HG03439 (cell line): ENCODE results near the gene PIGN.
"Not testable (repeated sequence)": the region's sequence is repeated elsewhere in the genome, so short reads cannot be mapped to it uniquely, and the experiment has no call there.

ENCODE experiments used
- ATAC-seq: cut with Tn5 transposase; IDR thresholded peaks from one replicate; pipeline ENCODE4 v1.9.1; 2021; ENCODE audit warnings: mild to moderate bottlenecking, moderate library complexity; ENCODE audit not compliant: unreplicated experiment

Gene PIGN

GRCh38 chr18:62069556-62069955, 117.3 kb downstream of the PIGN start:
- ATAC-seq = no peak

- no peak for ATAC-seq
These were observed 120.6 kb downstream of the PIGN start for GRCh38 chr18:62066102-62066818.

DNA sequence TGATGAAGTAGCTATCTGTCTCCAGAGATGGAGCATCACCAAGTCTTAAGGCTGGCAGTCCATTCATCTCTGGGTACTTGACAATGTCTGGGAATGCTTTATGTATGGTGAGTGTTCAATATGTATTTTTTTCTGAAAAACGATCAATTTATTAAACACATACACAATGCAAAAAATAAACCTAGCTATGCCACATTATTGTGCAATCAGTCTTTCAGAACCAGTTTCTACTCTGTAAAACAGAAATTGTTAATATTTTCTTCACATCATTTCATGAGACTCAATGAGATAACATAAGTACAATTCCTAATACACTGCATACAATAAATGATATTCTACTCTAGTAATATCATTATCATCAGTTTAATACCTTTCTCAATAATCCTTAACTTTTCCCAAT, 122.5 kb downstream of the PIGN start:
- ATAC-seq = no peak

- ATAC-seq = no peak
These were observed 124.9 kb downstream of the PIGN start for GRCh38 chr18:62061821-62062478.

DNA sequence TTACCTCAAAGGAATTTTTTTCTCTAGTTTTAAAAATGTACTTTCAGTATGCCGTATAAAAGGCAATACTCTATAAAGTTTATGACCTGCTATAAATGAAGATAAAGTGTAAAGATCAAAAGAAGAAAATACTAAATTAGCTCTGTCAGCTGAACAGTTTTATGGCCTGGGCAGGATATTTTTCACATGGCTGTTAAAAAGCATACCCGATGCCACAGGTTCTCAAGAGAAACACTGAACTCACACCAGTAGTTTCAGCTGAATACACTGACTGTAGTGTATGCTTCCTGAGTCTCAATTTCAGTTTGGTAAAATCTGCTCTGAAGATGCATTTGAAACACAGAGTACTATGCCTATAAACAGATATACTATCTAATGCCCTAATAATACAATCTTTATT, 126.0 kb downstream of the PIGN start:
- ATAC-seq = no peak

DNA sequence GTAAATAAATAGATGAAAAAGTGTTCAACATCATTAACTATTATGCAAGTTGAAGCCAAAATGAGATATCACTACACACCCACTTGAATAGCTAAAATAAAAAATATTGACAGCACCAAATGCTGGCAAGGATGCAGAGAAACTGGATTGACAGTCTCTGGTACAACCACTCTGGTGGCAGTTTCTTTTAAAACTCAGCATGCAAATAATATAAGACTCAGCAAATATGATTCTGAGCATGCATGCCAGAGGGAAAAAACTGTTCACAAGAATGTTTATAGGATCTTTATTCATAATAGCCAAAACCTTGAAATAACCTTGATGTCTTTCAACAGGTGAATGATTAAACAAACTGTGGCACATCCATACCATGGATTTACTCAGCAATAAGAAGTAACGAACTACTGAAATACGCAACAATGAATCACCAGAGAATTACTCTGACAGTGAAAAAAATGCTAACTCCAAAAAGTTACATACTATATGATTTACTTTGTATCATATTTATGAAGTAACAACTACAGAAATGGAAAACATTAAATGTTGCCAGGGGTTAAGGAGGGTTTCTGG, 131.8 kb downstream of the PIGN start:
- ATAC-seq = no peak

DNA sequence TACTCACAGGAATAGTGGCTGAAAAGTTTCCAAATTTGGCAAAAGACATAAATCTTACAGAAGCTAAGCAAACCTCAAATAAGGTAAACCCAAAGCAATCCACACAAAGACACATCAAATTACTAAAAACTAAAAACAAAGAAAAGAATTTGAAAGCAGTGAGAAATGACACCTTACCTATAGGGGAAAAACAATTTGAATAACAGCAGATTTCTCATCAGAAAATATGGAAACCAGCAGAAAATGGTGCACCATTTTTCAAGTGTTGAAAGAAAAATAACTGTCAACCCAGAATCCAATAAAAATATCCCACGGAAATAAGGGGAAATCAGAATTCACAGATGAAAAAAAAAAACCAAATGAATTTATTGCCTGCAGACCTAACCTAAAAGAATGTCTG, 138.6 kb downstream of the PIGN start:
- ATAC-seq = no peak

DNA sequence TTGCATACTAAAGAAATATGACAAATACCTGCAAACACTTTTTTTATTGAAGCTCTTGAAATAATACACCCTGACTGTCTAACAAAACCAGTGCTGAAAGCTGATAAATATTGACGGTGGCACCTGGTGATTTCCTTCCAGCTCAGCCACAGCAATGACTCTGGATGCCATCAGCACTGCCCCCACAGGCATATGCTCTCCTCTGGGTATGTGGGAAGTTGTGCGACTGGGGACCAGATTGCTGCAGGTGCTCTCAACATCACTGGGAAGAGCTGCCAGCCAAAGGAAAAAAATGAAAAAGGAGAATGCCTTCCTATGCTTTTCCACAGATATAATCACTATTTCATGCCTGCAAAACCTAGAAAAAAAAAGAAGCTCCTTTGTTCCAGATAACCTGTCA, 141.5 kb downstream of the PIGN start:
- no peak for ATAC-seq

DNA sequence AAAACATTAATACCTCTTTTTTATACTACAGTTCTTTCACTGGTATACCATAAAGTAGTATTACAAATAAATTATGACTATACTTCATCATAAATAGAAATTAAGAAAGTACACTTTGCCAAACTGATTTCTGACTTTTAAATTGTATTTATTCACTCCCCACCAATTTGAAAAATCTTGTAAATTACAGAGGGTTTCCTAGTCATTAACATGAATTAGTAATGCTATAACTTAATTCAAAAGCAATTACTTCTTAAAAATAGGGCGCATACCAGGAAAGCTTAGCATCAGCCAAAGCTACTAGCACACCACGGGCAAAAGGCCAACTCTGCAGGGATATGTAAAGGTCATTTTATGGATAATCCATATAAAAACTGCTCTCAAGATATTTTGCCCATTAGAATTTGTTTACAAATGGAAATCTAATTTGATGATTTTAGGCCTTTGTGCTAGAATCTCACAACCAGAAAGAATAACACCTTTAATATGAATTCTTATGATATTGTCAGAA, 142.3 kb downstream of the PIGN start:
- no peak for ATAC-seq

- no peak for ATAC-seq
These were observed 148.7 kb downstream of the PIGN start for GRCh38 chr18:62037989-62038778.

- no peak for ATAC-seq
These were observed 149.7 kb downstream of the PIGN start for GRCh38 chr18:62037012-62037742.

GRCh38 chr18:62034286-62034685, 152.6 kb downstream of the PIGN start:
- ATAC-seq = not testable (repeated sequence)

- ATAC-seq = no peak
These were observed 153.1 kb downstream of the PIGN start for GRCh38 chr18:62033756-62034155.

- ATAC-seq = no peak
These were observed 153.6 kb downstream of the PIGN start for GRCh38 chr18:62033207-62033606.

DNA sequence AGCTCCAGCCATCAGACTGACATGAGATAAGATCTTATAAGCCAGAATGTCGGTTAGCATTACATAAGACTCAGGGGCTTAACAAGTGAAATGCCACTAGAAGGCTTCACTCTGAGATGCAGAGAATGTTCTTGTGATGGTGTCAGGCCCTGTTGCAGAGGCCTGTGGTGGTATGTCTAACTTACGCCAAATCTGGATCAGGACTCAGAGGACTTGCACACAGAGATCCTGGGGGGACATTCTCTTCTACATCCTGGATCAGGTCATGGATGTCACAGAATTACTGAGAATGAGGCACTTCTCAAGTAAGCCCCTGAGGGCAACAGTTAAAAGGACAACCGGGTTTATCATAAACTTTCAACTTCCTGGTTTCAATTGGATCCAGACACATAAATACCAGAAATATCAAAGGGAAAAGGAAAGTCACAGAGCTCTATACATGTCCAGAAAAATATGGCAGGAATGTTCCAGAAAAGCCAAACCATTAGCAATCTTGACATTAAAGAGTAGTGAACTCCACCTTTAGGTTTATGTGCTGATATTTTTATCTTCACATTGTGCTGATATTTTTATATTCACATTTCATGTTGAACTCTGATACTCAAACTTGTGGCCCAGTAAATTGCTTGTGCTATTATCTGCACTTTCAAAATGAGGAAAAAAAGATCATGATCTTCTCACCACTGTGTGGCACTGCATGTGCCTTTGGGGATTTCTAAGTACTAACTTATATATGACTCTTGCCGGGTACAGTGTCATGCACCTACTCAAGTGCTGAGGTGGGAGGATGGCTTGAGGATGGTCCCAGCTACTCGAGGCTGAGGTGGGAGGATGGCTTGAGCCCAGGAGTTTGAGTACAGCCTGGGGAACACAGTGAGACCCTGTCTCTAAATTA, 156.5 kb downstream of the PIGN start:
- no peak for ATAC-seq

GRCh38 chr18:62028715-62029114, 158.1 kb downstream of the PIGN start:
- no peak for ATAC-seq

GRCh38 chr18:62027914-62028520, 158.8 kb downstream of the PIGN start:
- ATAC-seq = no peak

DNA sequence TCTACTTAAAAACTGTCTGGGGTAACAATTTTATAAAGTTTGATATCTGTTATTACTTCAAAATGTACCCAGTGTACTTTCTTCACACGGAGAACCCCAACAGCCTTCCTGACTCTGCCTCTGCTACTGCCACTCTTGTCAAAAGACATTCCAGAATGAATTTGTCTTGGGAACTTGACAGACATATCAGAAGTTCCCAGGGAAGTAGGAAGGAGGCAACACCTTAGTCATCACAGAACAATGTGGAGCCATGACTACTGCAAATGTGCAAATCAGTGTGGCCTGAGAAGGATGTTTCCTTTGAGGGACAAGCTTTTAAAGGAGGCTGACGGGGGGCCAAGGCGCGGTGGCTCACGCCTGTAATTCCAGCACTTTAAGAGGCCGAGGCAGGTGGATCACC, 160.3 kb downstream of the PIGN start:
- no peak for ATAC-seq

DNA sequence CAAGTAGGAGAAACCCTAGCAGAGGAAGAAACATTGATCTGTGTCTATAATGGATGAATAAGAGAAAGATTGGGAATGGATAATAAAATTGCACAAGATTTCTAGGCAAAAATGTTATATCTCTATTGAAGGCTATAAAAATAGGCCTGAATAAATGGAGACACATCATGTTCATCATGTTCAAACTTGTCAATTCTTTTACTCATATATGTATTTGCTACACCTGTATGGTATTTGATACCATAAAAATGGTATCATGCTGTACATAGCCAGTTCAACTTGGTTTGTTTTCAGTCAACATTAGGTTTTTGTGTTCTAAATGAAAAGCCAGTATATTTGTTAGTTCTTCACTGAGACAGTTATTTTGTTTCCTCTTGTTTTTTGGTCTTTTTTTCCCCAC, 161.9 kb downstream of the PIGN start:
- no peak for ATAC-seq
